Measurements from ENCODE around the gene SDK1. TPM values are rescaled to one million over a fixed set of nuclear protein-coding genes. Genes with fewer than 3 reads are reported as not detected.

SDK1 gene
- total and polyA plus RNA-seq, 2 experiments from 2014 or later, result 4.1 to 16.5 TPM

DNA sequence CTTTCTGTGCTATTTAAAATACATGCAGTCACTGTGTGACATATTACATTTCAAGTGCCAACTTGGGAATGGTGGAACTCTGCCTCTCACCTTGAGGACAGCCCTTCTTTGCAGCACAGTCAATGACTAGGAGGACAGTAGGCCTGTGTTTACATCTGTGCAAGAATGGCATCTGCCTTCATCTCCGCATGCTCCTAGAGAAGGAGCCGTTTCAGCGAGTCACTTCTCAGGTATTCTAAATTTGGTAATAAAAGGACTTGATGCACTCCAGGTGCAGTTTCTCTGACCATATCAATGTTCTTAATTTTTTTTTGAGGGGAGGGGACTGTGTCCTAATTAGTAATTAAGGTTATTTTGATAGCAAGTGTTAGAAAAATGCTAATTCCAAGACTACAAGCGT lies 128.9 kb downstream of the SDK1 start:
- H3K27me3 ChIP-seq, result no peaks in the 10 kb centered on the region
- H3K36me3 ChIP-seq, result no peaks in the 10 kb centered on the region
- DNase-seq (ENCODE audit: low read depth in 1 of 2, low spot score in 1 of 2), result no peak
- H3K9me3 ChIP-seq (ENCODE audit: low read depth), result no peaks in the 10 kb centered on the region
- no peak overlapping the region for H3K4me3 ChIP-seq
- H3K27ac ChIP-seq, result no peak overlapping the region
- peaks cover 24% of the 10 kb centered on the region for H3K4me1 ChIP-seq (ENCODE audit: low read depth)
- TF ChIP-seq, protein P1, sequence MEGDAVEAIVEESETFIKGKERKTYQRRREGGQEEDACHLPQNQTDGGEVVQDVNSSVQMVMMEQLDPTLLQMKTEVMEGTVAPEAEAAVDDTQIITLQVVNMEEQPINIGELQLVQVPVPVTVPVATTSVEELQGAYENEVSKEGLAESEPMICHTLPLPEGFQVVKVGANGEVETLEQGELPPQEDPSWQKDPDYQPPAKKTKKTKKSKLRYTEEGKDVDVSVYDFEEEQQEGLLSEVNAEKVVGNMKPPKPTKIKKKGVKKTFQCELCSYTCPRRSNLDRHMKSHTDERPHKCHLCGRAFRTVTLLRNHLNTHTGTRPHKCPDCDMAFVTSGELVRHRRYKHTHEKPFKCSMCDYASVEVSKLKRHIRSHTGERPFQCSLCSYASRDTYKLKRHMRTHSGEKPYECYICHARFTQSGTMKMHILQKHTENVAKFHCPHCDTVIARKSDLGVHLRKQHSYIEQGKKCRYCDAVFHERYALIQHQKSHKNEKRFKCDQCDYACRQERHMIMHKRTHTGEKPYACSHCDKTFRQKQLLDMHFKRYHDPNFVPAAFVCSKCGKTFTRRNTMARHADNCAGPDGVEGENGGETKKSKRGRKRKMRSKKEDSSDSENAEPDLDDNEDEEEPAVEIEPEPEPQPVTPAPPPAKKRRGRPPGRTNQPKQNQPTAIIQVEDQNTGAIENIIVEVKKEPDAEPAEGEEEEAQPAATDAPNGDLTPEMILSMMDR (IDR thresholded peaks at IDR 0.05; ENCODE audit: low read depth, low read length), result no peak

DNA sequence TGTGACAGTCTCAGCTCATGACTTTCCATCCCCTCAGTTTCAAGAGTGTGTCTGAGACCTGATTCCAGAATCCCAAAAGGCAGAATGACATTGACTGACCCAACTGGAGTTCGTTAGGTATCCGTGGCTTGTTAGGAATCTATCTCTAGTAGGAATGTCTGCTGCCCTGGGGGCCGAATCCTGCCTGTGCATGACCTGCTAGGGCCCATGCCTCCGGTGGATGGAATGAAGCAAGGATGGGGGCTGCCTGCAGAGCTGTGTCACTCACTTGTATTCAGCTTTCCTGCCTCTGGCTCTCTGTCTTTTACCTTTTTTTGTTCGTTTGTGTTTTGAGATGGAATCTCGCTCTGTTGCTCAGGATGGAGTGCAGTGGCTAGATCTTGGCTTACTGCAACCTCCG lies 129.5 kb downstream of the SDK1 start:
- DNase-seq (ENCODE audit: low read depth in 1 of 2, low spot score in 1 of 2), result peak in 1 of 2 donors; percentile 49
- H3K36me3 ChIP-seq, result no peaks in the 10 kb centered on the region
- H3K9me3 ChIP-seq (ENCODE audit: low read depth), result no peaks in the 10 kb centered on the region
- H3K4me3 ChIP-seq, result no peak overlapping the region
- H3K4me1 ChIP-seq (ENCODE audit: low read depth), result peaks cover 18% of the 10 kb centered on the region
- TF ChIP-seq, protein P1 (IDR thresholded peaks at IDR 0.05; ENCODE audit: low read depth, low read length), result no peak
- no peak overlapping the region for H3K27ac ChIP-seq
- H3K27me3 ChIP-seq, result no peaks in the 10 kb centered on the region

DNA sequence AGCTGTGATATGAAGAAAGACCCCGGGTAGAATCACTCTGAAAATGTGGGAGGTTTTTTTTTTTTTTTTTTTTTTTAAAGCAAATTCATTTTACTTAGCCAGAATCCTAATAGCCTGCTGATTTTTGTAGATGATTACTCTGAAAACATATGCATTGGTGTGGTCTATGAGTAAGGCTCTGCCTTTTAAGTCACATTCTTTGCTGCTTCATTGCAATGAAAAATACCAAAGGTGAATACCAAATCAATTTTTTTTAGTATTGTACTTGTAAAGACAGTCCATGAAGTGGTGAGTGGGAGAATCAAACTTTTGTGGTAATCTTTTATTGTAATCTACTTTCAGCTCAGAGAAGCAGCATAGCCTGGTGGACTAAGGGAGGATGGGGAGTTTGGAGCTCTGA lies 130.3 kb downstream of the SDK1 start:
- TF ChIP-seq, protein P1 (IDR thresholded peaks at IDR 0.05; ENCODE audit: low read depth, low read length), result no peak
- Histone ChIP-seq H3K27me3 (no peaks in the 10 kb centered on the region), H3K4me3 (no peak overlapping the region), H3K9me3 (ENCODE audit: low read depth) (no peaks in the 10 kb centered on the region), H3K27ac (no peak overlapping the region), H3K4me1 (ENCODE audit: low read depth) (peaks cover 17% of the 10 kb centered on the region), H3K36me3 (no peaks in the 10 kb centered on the region)
- DNase-seq (ENCODE audit: low read depth in 1 of 2, low spot score in 1 of 2), result no peak

DNA sequence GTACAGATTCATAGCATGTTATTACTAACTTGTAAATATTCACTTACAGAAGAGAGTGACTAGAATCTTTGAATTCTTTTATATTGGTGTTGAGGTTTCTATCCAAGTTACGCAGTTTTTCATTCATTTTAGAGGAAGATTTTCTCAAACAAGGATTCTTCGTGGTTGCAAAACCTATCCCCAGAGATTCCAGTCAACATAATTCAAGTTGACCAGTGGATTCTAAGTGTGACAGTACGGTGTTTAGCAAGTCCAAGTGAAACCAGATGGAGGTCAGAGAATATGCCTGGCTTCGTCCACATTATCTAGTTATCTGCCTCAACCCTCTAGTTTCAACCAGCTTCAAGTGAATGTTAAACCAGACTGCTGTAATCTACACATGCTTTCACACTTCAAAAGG lies 131.9 kb downstream of the SDK1 start:
- Histone ChIP-seq H3K27ac (no peak overlapping the region), H3K36me3 (no peaks in the 10 kb centered on the region), H3K27me3 (no peaks in the 10 kb centered on the region), H3K4me3 (no peak overlapping the region), H3K9me3 (ENCODE audit: low read depth) (no peaks in the 10 kb centered on the region), H3K4me1 (ENCODE audit: low read depth) (peaks cover 31% of the 10 kb centered on the region)
- no peak for DNase-seq (ENCODE audit: low read depth in 1 of 2, low spot score in 1 of 2)
- TF ChIP-seq, protein P1 (IDR thresholded peaks at IDR 0.05; ENCODE audit: low read depth, low read length), result no peak

DNA sequence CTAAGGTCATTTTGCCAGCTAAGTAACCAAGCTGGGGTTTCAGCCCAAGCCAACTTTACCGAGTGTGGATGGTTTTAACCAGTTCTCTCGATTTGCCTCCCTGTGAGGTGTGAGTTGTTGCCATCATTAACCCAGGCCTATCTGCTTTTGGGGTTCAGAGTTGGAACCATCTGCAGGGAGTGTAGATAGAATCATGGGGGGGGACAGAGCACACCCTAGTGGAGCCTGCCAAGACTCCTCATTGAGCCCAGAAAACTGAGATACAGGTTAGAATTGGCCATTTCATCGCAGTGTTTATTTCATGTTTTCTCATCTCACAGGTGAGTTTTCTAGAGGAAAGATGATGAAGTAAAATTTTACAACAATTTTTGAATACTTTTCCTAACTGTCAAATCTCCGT lies 133.6 kb downstream of the SDK1 start:
- Histone ChIP-seq H3K27ac (no peak overlapping the region), H3K4me1 (ENCODE audit: low read depth) (peaks cover 44% of the 10 kb centered on the region), H3K27me3 (no peaks in the 10 kb centered on the region), H3K36me3 (no peaks in the 10 kb centered on the region), H3K4me3 (no peak overlapping the region), H3K9me3 (ENCODE audit: low read depth) (no peaks in the 10 kb centered on the region)
- TF ChIP-seq, protein P1 (IDR thresholded peaks at IDR 0.05; ENCODE audit: low read depth, low read length), result no peak
- no peak for DNase-seq (ENCODE audit: low read depth in 1 of 2, low spot score in 1 of 2)

DNA sequence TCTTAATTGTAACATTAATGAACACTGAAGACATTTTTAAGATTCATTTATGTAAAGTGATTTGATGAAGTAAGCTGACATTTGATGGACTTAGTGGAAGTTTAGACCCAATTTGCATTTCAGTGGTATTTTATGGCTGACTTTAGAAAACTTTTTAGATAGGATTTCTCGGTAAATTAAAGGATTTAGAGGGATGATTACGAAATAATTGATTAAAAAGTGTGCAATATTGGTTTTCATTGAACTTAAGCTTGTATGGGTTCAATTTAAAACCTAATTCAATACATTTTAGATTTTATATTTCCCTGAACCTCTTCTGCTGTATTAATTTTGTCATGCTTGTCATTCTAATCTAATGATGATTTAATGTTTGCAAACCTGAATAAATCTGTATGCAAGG lies 135.1 kb downstream of the SDK1 start:
- no peak overlapping the region for H3K27ac ChIP-seq
- TF ChIP-seq, protein P1 (IDR thresholded peaks at IDR 0.05; ENCODE audit: low read depth, low read length), result no peak
- H3K4me1 ChIP-seq (ENCODE audit: low read depth), result peaks cover 31% of the 10 kb centered on the region
- DNase-seq (ENCODE audit: low read depth in 1 of 2, low spot score in 1 of 2), result no peak
- no peaks in the 10 kb centered on the region for H3K27me3 ChIP-seq
- no peaks in the 10 kb centered on the region for H3K9me3 ChIP-seq (ENCODE audit: low read depth)
- no peaks in the 10 kb centered on the region for H3K36me3 ChIP-seq
- no peak overlapping the region for H3K4me3 ChIP-seq
